Fibroblast of the conjunctiva (primary cell): ENCODE results near the gene ENPP6.

ENCODE experiments used
- DNase-seq: peaks from one replicate; pipeline ENCODE4 v3.0.0-alpha.2; 2010; ENCODE audit warnings: low read depth

The ENPP6 gene

GRCh38 chr4:184190711-184191110 lies 27.0 kb downstream of the ENPP6 start:
- no peak for DNase-seq

- DNase-seq, result no peak
Observed at GRCh38 chr4:184189966-184190365, 27.7 kb downstream of the ENPP6 start.

GRCh38 chr4:184188443-184189400 lies 29.0 kb downstream of the ENPP6 start:
- DNase-seq, result no peak

GRCh38 chr4:184177271-184177670 lies 40.4 kb downstream of the ENPP6 start:
- DNase-seq, result no peak

- DNase-seq, result no peak
Observed at GRCh38 chr4:184174571-184175488, 42.8 kb downstream of the ENPP6 start.

- DNase-seq, result no peak
Observed at GRCh38 chr4:184171011-184171410, 46.7 kb downstream of the ENPP6 start.

- DNase-seq, result no peak
Observed at GRCh38 chr4:184169225-184169867, 48.3 kb downstream of the ENPP6 start.

- peak; percentile 52 for DNase-seq
Observed at GRCh38 chr4:184168406-184169019, 49.2 kb downstream of the ENPP6 start.

GRCh38 chr4:184167576-184167975 lies 50.1 kb downstream of the ENPP6 start:
- no peak for DNase-seq

- DNase-seq, result no peak
Observed at GRCh38 chr4:184166736-184167135, 50.9 kb downstream of the ENPP6 start.

GRCh38 chr4:184165291-184165690 lies 52.4 kb downstream of the ENPP6 start:
- no peak for DNase-seq

- no peak for DNase-seq
Observed at GRCh38 chr4:184163813-184164212, 53.9 kb downstream of the ENPP6 start.

GRCh38 chr4:184162596-184162995 lies 55.1 kb downstream of the ENPP6 start:
- no peak for DNase-seq

- no peak for DNase-seq
Observed at GRCh38 chr4:184157322-184157721, 60.4 kb downstream of the ENPP6 start.

- DNase-seq, result no peak
Observed at GRCh38 chr4:184156163-184156920, 61.3 kb downstream of the ENPP6 start.

GRCh38 chr4:184154199-184154598 lies 63.5 kb downstream of the ENPP6 start:
- no peak for DNase-seq

- no peak for DNase-seq
Observed at GRCh38 chr4:184153781-184154180, 63.9 kb downstream of the ENPP6 start.

- DNase-seq, result no peak
Observed at GRCh38 chr4:184151988-184152485, 65.6 kb downstream of the ENPP6 start.

- DNase-seq, result no peak
Observed at GRCh38 chr4:184150102-184150839, 67.4 kb downstream of the ENPP6 start.
